ENCODE measurements around the gene MAST1. TPM values are rescaled to one million over a fixed set of nuclear protein-coding genes. Genes with fewer than 3 reads are reported as not detected.
"Not testable (repeated sequence)": the region's sequence is repeated elsewhere in the genome, so short reads cannot be mapped to it uniquely, and the experiment has no call there.

Gene MAST1
- total RNA-seq, 2 donors from 2014 or later: not detected

GRCh38 chr19:12815088-12815487 lies 23.2 kb upstream of the MAST1 start:
- Histone ChIP-seq H3K4me3 (no peak overlapping the region), H3K4me1 (ENCODE audit: control insufficient read depth in 1 of 2, low read depth in 2 of 2) (no peaks in the 10 kb centered on the region), H3K27me3 (replicated peaks; ENCODE audit: insufficient read depth) (no peaks in the 10 kb centered on the region), H3K9me3 (no peaks in the 10 kb centered on the region), H3K36me3 (no peaks in the 10 kb centered on the region), H3K27ac (no peak overlapping the region)
- TF ChIP-seq CTCF (IDR thresholded peaks at IDR 0.05): no peak
- DNase-seq (ENCODE audit: low spot score) (no peak), ATAC-seq (ENCODE audit: insufficient number of reproducible peaks, low FRiP score, low read depth) (no peak)

- H3K4me1 ChIP-seq (ENCODE audit: control insufficient read depth in 1 of 2, low read depth in 2 of 2); H3K4me3 ChIP-seq; ATAC-seq (ENCODE audit: insufficient number of reproducible peaks, low FRiP score, low read depth); H3K36me3 ChIP-seq; H3K9me3 ChIP-seq; H3K27me3 ChIP-seq (replicated peaks; ENCODE audit: insufficient read depth); H3K27ac ChIP-seq; DNase-seq (ENCODE audit: low spot score): not testable (repeated sequence)
Observed at GRCh38 chr19:12817188-12817587, 21.1 kb upstream of the MAST1 start.

GRCh38 chr19:12817810-12818209 lies 20.5 kb upstream of the MAST1 start:
- ATAC-seq (ENCODE audit: insufficient number of reproducible peaks, low FRiP score, low read depth); H3K36me3 ChIP-seq; H3K4me3 ChIP-seq; H3K27me3 ChIP-seq (replicated peaks; ENCODE audit: insufficient read depth); H3K4me1 ChIP-seq (ENCODE audit: control insufficient read depth in 1 of 2, low read depth in 2 of 2); H3K27ac ChIP-seq; H3K9me3 ChIP-seq; DNase-seq (ENCODE audit: low spot score): not testable (repeated sequence)

GRCh38 chr19:12821761-12822160 lies 16.6 kb upstream of the MAST1 start:
- Histone ChIP-seq H3K9me3 (no peaks in the 10 kb centered on the region), H3K36me3 (no peaks in the 10 kb centered on the region), H3K4me3 (no peak overlapping the region), H3K27ac (no peak overlapping the region), H3K27me3 (replicated peaks; ENCODE audit: insufficient read depth) (no peaks in the 10 kb centered on the region), H3K4me1 (ENCODE audit: control insufficient read depth in 1 of 2, low read depth in 2 of 2) (peaks cover 0 to 3% of the 10 kb centered on the region in 2 donors)
- TF ChIP-seq CTCF (IDR thresholded peaks at IDR 0.05): no peak
- ATAC-seq (ENCODE audit: insufficient number of reproducible peaks, low FRiP score, low read depth) (no peak), DNase-seq (ENCODE audit: low spot score) (no peak)

GRCh38 chr19:12825254-12826131 lies 12.8 kb upstream of the MAST1 start:
- no peak for ATAC-seq (ENCODE audit: insufficient number of reproducible peaks, low FRiP score, low read depth)
- peaks cover 8% of the 10 kb centered on the region for H3K27me3 ChIP-seq (replicated peaks; ENCODE audit: insufficient read depth)
- H3K9me3 ChIP-seq: no peaks in the 10 kb centered on the region
- no peak overlapping the region for H3K4me3 ChIP-seq
- no peaks in the 10 kb centered on the region for H3K36me3 ChIP-seq
- no peak overlapping the region for H3K27ac ChIP-seq
- peaks cover 0 to 3% of the 10 kb centered on the region in 2 donors for H3K4me1 ChIP-seq (ENCODE audit: control insufficient read depth in 1 of 2, low read depth in 2 of 2)
- no peak for DNase-seq (ENCODE audit: low spot score)
- TF ChIP-seq CTCF (IDR thresholded peaks at IDR 0.05): no peak

GRCh38 chr19:12828494-12828893 lies 9.8 kb upstream of the MAST1 start:
- H3K4me1 ChIP-seq (ENCODE audit: control insufficient read depth in 1 of 2, low read depth in 2 of 2): peaks cover 0 to 3% of the 10 kb centered on the region in 2 donors
- H3K9me3 ChIP-seq: no peaks in the 10 kb centered on the region
- DNase-seq (ENCODE audit: low spot score) (no peak), ATAC-seq (ENCODE audit: insufficient number of reproducible peaks, low FRiP score, low read depth) (no peak)
- H3K36me3 ChIP-seq: no peaks in the 10 kb centered on the region
- no peak overlapping the region for H3K27ac ChIP-seq
- peaks cover 13% of the 10 kb centered on the region for H3K27me3 ChIP-seq (replicated peaks; ENCODE audit: insufficient read depth)
- no peak overlapping the region for H3K4me3 ChIP-seq
- no peak for TF ChIP-seq CTCF (IDR thresholded peaks at IDR 0.05)
